ENCODE results near the gene SNAP91.

DNA sequence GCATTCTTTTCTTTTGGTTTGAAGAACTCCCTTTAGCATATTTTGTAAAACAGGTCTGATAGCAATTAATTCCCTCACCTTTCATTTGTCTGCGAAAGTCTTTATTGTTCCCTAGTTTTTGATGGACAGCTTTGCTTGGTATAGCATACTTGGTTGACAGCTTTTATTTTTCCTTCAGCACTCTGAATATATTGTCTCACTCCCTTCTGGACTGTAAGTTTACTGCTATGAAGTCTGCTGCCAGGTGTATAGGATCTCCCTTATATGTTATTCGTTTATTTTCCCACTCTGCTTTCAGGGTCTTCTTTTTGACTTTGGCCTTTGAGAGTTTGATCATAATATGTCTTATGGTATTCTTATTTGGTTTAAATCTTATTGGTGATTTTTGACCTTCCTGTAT lies 47.7 kb upstream of the SNAP91 start:
- TF ChIP-seq CTCF (IDR thresholded peaks at IDR 0.05; ENCODE audit: low read length), result no peak
- TF ChIP-seq EZH2 (optimal IDR thresholded peaks at IDR 0.05; ENCODE audit: low read depth, low read length), result no peak
- no peak for TF ChIP-seq EZH2phosphoT487 (IDR thresholded peaks at IDR 0.05; ENCODE audit: low read length)

All from MM.1S (cell line).